GM12873 (cell line): Measurements from ENCODE around the gene FREM2.

Experiments
- TF ChIP-seq, protein P1 (sequence below): IDR thresholded peaks from 2 replicates; pipeline ENCODE4 v1.5.1; 2012; ENCODE audit warnings: low read depth, mild to moderate bottlenecking, moderate library complexity, low read length, control low read depth; ENCODE audit not compliant: insufficient read depth; ENCODE audit errors: missing control alignments

Gene FREM2

GRCh38 chr13:38671980-38672379 lies 14.9 kb upstream of the FREM2 start:
- TF ChIP-seq, protein P1, sequence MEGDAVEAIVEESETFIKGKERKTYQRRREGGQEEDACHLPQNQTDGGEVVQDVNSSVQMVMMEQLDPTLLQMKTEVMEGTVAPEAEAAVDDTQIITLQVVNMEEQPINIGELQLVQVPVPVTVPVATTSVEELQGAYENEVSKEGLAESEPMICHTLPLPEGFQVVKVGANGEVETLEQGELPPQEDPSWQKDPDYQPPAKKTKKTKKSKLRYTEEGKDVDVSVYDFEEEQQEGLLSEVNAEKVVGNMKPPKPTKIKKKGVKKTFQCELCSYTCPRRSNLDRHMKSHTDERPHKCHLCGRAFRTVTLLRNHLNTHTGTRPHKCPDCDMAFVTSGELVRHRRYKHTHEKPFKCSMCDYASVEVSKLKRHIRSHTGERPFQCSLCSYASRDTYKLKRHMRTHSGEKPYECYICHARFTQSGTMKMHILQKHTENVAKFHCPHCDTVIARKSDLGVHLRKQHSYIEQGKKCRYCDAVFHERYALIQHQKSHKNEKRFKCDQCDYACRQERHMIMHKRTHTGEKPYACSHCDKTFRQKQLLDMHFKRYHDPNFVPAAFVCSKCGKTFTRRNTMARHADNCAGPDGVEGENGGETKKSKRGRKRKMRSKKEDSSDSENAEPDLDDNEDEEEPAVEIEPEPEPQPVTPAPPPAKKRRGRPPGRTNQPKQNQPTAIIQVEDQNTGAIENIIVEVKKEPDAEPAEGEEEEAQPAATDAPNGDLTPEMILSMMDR, result no peak

- TF ChIP-seq, protein P1, result no peak
Measured at GRCh38 chr13:38674208-38674607, 12.7 kb upstream of the FREM2 start.

GRCh38 chr13:38680912-38681311 lies 6.0 kb upstream of the FREM2 start:
- TF ChIP-seq, protein P1, result no peak

DNA sequence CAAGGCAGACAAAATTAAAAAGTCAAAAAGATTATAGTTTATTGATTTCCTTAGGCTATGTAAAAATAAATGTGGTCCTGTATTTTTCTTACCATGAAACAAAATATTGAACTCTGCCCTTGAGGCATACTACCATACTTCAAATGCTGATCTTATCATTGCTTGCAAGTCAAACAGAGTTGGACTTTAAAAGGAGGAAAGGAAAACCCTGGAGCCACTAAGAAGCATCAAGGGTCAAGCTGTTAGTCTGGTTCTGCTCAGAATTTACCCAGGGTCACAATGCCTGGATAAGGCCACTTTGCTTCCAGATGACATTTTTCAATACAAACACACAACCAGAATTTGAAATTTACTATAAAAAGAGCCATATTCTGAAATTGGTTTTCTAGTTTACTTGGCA lies 2.2 kb upstream of the FREM2 start:
- TF ChIP-seq, protein P1, result no peak

GRCh38 chr13:38685431-38685830 lies 1.4 kb upstream of the FREM2 start:
- TF ChIP-seq, protein P1, result no peak

GRCh38 chr13:38685974-38686576 lies 802 bp upstream of the FREM2 start:
- TF ChIP-seq, protein P1, result no peak

GRCh38 chr13:38687246-38688229 lies 661 bp downstream of the FREM2 start:
- TF ChIP-seq, protein P1, result no peak
